ENCODE results near the gene HMCN2. TPM values are rescaled to one million over a fixed set of nuclear protein-coding genes. Genes with fewer than 3 reads are reported as not detected.

HMCN2 gene
- total RNA-seq, 1 experiment from 2014 or later, result 8.6 TPM

- TF ChIP-seq CTCF (conservative IDR thresholded peaks at IDR 0.05), result no peak
- H4K8ac ChIP-seq (replicated peaks; ENCODE audit: insufficient read length, low read depth, low read length), result no peak overlapping the region
- Mint-ChIP-seq H3K9me3 (no peaks in the 10 kb centered on the region; a peak in 1 of 5 replicates), H3K4me3 (no peak overlapping the region), H3K4me1 (peaks cover 15 to 25% of the 10 kb centered on the region in 2 experiments), H3K27me3 (ENCODE audit: low read depth) (no peaks in the 10 kb centered on the region; the same call in 1 of the 2 replicates), H3K36me3 (ENCODE audit: insufficient read depth in 1 of 3, low read depth in 3 of 3) (peaks cover 0 to 33% (median 6%) of the 10 kb centered on the region in 3 experiments; a peak in 5 of 7 replicates), H3K27ac (peak overlapping the region in 1 of 3 experiments; percentile 51; a peak in 2 of 7 replicates)
- no peak overlapping the region for H3K4ac ChIP-seq (ENCODE audit: low read depth, low read length)
- H4K5ac ChIP-seq (ENCODE audit: insufficient read length, low read depth, low read length), result no peak overlapping the region
- no peak overlapping the region for H2BK12ac ChIP-seq (ENCODE audit: insufficient read length, low read depth, low read length)
- no peak overlapping the region for H3T11ph ChIP-seq (ENCODE audit: low read length)
- H2AFZ ChIP-seq (ENCODE audit: low read length), result no peak overlapping the region
- no CpG with 5 or more reads among the region's 4 CpGs for WGBS (ENCODE audit: extremely low coverage, insufficient read length, low lambda C conversion rate)
- H3K27me3 ChIP-seq (ENCODE audit: insufficient read depth, low read length), result no peaks in the 10 kb centered on the region
- H3K9me3 ChIP-seq (ENCODE audit: control insufficient read depth, low read depth, low read length), result no peaks in the 10 kb centered on the region
- no peak overlapping the region for H3K56ac ChIP-seq (ENCODE audit: insufficient read length, low read depth, low read length)
- no peak for DNase-seq
- no peak overlapping the region for H3K27ac ChIP-seq (ENCODE audit: insufficient read length, low read depth, low read length)
- no peaks in the 10 kb centered on the region for H3K79me2 ChIP-seq (ENCODE audit: insufficient read depth, low read length)
- H2BK120ac ChIP-seq (ENCODE audit: low read depth, low read length, poor library complexity, severe bottlenecking), result no peak overlapping the region
- H2BK5ac ChIP-seq (ENCODE audit: insufficient read length, low read length), result no peak overlapping the region
- no peak overlapping the region for H3K14ac ChIP-seq (ENCODE audit: insufficient read depth, low read length)
- H3K4me1 ChIP-seq (ENCODE audit: insufficient read depth, low read length), result peaks cover 2% of the 10 kb centered on the region; the same call in 1 of the 2 replicates
- no peak overlapping the region for H2AK5ac ChIP-seq (ENCODE audit: insufficient read length, low read length)
- H3K23ac ChIP-seq (ENCODE audit: insufficient read length, low read depth, low read length), result no peak overlapping the region
- H3K79me1 ChIP-seq (ENCODE audit: insufficient read depth, low read depth, low read length, poor library complexity, severe bottlenecking), result no peaks in the 10 kb centered on the region
- H3K18ac ChIP-seq (ENCODE audit: insufficient read length, low read depth, low read length), result no peak overlapping the region
- no peak overlapping the region for H2BK20ac ChIP-seq (ENCODE audit: low read depth, low read length, poor library complexity, severe bottlenecking)
- H3K9ac ChIP-seq (ENCODE audit: extremely low read depth, insufficient read length, low read length), result no peak overlapping the region
- no peak overlapping the region for H3K4me2 ChIP-seq (ENCODE audit: insufficient read depth, insufficient read length, low read length)
- no peak overlapping the region for H4K91ac ChIP-seq (ENCODE audit: insufficient read length, low read depth, low read length)
- H3K23me2 ChIP-seq (ENCODE audit: insufficient read length, low read depth, low read length, poor library complexity, severe bottlenecking), result no peaks in the 10 kb centered on the region
- no peak overlapping the region for H2BK15ac ChIP-seq (ENCODE audit: low read depth, low read length)
- H4K20me1 ChIP-seq (ENCODE audit: control insufficient read depth, insufficient read depth, insufficient read length), result no peaks in the 10 kb centered on the region
Observed at GRCh38 chr9:130283539-130284248, 18.1 kb downstream of the HMCN2 start.

Data from H9 (cell line).